Suprapubic skin (tissue), 3 donors: Measurements from ENCODE around the gene COPS4.

ENCODE experiments used
- POLR2A ChIP-seq, 2 donors: fragments of 450-650 bp; IDR thresholded peaks; one replicate each; pipeline ENCODE4 v1.6.1; 2017; ENCODE audit warnings: antibody characterized with exemption in 2 of 2, mild to moderate bottlenecking in 2 of 2, moderate library complexity in 2 of 2
- TF ChIP-seq, protein P1 (sequence below), 2 donors: fragments of 200-600 bp in 1 of 2; fragments of 450-650 bp in 1 of 2; sonication (generic) in 1 of 2; IDR thresholded peaks; one replicate each; pipeline ENCODE4 v1.5.1; 2016 to 2019; ENCODE audit warnings: antibody characterized with exemption in 2 of 2, mild to moderate bottlenecking in 1 of 2, moderate library complexity in 1 of 2

DNA sequence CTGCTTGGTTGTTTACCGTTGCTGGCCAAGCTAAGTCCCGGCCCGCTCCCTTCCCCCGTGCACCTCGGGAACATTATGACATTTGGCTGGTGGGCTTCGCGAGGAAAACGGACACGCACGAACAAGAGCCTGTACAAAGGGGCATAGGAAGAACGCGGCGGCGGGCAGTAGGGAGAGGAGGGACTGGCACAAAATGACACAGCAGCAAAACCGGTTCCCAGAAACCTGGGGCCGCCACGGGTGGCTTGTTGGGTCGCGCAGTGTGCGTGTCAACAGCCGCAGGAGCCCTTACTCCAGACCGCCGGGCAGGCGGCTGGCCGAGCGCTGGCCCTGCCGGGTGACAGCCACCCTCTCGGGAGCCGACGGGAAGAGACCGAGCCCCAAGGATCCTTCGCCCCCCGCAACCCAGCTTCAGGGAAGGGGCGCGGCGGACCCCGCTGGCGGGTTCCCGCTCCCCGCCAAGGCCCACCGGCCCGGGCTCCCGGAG is 22.7 kb upstream of the COPS4 start:
- TF ChIP-seq, protein P1, sequence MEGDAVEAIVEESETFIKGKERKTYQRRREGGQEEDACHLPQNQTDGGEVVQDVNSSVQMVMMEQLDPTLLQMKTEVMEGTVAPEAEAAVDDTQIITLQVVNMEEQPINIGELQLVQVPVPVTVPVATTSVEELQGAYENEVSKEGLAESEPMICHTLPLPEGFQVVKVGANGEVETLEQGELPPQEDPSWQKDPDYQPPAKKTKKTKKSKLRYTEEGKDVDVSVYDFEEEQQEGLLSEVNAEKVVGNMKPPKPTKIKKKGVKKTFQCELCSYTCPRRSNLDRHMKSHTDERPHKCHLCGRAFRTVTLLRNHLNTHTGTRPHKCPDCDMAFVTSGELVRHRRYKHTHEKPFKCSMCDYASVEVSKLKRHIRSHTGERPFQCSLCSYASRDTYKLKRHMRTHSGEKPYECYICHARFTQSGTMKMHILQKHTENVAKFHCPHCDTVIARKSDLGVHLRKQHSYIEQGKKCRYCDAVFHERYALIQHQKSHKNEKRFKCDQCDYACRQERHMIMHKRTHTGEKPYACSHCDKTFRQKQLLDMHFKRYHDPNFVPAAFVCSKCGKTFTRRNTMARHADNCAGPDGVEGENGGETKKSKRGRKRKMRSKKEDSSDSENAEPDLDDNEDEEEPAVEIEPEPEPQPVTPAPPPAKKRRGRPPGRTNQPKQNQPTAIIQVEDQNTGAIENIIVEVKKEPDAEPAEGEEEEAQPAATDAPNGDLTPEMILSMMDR (IDR thresholded peaks at IDR 0.05): no peak
- no peak for TF ChIP-seq POLR2A (IDR thresholded peaks at IDR 0.05)
